Breast epithelium (tissue), 3 donors: ENCODE measurements around the gene TOPBP1.

Experiments
- POLR2AphosphoS5 ChIP-seq, 3 donors: sonication (generic); formaldehyde crosslinking; IDR thresholded peaks; one replicate each; pipeline ENCODE4 v1.6.1; 2017; ENCODE audit warnings: antibody characterized with exemption in 3 of 3
- TF ChIP-seq, protein P1 (sequence below), 3 donors: fragments of 450-650 bp; IDR thresholded peaks; one replicate each; pipeline ENCODE4 v1.5.1; 2016 to 2017; ENCODE audit warnings: antibody characterized with exemption in 3 of 3, mild to moderate bottlenecking in 3 of 3, moderate library complexity in 3 of 3

DNA sequence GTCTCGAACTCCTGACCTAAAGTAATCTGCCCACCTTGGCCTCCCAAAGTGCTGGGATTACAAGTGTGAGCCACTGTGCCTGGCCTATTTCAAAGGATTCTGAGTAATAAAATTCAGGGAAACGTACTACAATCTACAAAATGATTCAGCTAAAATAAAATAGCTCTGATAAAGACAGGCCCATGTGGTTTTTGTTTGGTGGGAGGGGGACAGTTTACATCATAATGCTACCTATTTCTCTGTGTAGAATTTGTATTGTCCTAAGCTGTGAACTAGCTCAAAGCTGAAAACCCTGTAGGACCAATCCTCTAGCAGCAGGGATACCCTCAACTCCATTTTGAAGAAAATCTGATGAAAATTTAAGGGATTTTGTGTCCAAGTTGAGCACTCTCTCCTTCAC is 62.5 kb downstream of the TOPBP1 start:
- TF ChIP-seq, protein P1, sequence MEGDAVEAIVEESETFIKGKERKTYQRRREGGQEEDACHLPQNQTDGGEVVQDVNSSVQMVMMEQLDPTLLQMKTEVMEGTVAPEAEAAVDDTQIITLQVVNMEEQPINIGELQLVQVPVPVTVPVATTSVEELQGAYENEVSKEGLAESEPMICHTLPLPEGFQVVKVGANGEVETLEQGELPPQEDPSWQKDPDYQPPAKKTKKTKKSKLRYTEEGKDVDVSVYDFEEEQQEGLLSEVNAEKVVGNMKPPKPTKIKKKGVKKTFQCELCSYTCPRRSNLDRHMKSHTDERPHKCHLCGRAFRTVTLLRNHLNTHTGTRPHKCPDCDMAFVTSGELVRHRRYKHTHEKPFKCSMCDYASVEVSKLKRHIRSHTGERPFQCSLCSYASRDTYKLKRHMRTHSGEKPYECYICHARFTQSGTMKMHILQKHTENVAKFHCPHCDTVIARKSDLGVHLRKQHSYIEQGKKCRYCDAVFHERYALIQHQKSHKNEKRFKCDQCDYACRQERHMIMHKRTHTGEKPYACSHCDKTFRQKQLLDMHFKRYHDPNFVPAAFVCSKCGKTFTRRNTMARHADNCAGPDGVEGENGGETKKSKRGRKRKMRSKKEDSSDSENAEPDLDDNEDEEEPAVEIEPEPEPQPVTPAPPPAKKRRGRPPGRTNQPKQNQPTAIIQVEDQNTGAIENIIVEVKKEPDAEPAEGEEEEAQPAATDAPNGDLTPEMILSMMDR (IDR thresholded peaks at IDR 0.05), result no peak
- TF ChIP-seq POLR2AphosphoS5 (IDR thresholded peaks at IDR 0.05), result no peak
